ENCODE results near the gene CLEC4F. TPM values are rescaled to one million over a fixed set of nuclear protein-coding genes. Genes with fewer than 3 reads are reported as not detected.

CLEC4F gene
- total and polyA plus RNA-seq, 2 of the 13 experiments (the other 11 are each of a cell fraction or from before 2014, with no cell fraction given) = 0.12 to 0.13 TPM

- no peak for TF ChIP-seq MEIS1 (CRISPR knock-in tag; IDR thresholded peaks at IDR 0.05; ENCODE audit: borderline replicate concordance)
- TF ChIP-seq ZIK1 (CRISPR knock-in tag; IDR thresholded peaks at IDR 0.05; ENCODE audit: borderline replicate concordance, low read depth) = no peak
- TF ChIP-seq ZNF614 (CRISPR knock-in tag; IDR thresholded peaks at IDR 0.05; ENCODE audit: borderline replicate concordance) = 0 out of 2 replicates have a peak, but pooled peaks have one; percentile 1
- TF ChIP-seq BHLHE40 (IDR thresholded peaks at IDR 0.05; ENCODE audit: low read length) = no peak
- TF ChIP-seq ZNF235 (CRISPR knock-in tag; IDR thresholded peaks at IDR 0.05; ENCODE audit: borderline replicate concordance) = no peak
- TF ChIP-seq, protein P1, sequence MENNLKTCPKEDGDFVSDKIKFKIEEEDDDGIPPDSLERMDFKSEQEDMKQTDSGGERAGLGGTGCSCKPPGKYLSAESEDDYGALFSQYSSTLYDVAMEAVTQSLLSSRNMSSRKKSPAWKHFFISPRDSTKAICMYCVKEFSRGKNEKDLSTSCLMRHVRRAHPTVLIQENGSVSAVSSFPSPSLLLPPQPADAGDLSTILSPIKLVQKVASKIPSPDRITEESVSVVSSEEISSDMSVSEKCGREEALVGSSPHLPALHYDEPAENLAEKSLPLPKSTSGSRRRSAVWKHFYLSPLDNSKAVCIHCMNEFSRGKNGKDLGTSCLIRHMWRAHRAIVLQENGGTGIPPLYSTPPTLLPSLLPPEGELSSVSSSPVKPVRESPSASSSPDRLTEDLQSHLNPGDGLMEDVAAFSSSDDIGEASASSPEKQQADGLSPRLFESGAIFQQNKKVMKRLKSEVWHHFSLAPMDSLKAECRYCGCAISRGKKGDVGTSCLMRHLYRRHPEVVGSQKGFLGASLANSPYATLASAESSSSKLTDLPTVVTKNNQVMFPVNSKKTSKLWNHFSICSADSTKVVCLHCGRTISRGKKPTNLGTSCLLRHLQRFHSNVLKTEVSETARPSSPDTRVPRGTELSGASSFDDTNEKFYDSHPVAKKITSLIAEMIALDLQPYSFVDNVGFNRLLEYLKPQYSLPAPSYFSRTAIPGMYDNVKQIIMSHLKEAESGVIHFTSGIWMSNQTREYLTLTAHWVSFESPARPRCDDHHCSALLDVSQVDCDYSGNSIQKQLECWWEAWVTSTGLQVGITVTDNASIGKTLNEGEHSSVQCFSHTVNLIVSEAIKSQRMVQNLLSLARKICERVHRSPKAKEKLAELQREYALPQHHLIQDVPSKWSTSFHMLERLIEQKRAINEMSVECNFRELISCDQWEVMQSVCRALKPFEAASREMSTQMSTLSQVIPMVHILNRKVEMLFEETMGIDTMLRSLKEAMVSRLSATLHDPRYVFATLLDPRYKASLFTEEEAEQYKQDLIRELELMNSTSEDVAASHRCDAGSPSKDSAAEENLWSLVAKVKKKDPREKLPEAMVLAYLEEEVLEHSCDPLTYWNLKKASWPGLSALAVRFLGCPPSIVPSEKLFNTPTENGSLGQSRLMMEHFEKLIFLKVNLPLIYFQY (CRISPR knock-in tag; IDR thresholded peaks at IDR 0.05; ENCODE audit: borderline replicate concordance) = no peak
- no peak for TF ChIP-seq ZNF550 (CRISPR knock-in tag; IDR thresholded peaks at IDR 0.05; ENCODE audit: borderline replicate concordance)
- no peak for TF ChIP-seq ZC3H13 (CRISPR knock-in tag; IDR thresholded peaks at IDR 0.05)
- TF ChIP-seq ELF3 (CRISPR knock-in tag; IDR thresholded peaks at IDR 0.05) = no peak
- TF ChIP-seq GPN1 (CRISPR knock-in tag; IDR thresholded peaks at IDR 0.05; ENCODE audit: borderline replicate concordance) = no peak
- TF ChIP-seq, protein P2, sequence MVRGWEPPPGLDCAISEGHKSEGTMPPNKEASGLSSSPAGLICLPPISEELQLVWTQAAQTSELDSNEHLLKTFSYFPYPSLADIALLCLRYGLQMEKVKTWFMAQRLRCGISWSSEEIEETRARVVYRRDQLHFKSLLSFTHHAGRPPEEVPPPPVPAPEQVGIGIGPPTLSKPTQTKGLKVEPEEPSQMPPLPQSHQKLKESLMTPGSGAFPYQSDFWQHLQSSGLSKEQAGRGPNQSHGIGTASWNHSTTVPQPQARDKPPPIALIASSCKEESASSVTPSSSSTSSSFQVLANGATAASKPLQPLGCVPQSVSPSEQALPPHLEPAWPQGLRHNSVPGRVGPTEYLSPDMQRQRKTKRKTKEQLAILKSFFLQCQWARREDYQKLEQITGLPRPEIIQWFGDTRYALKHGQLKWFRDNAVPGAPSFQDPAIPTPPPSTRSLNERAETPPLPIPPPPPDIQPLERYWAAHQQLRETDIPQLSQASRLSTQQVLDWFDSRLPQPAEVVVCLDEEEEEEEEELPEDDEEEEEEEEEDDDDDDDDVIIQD (CRISPR knock-in tag; IDR thresholded peaks at IDR 0.05; ENCODE audit: low read depth) = no peak
- 0 out of 2 replicates have a peak, but pooled peaks have one; percentile 32 for TF ChIP-seq ZC3H4 (CRISPR knock-in tag; IDR thresholded peaks at IDR 0.05; ENCODE audit: borderline replicate concordance)
- no peak for TF ChIP-seq ZNF776 (CRISPR knock-in tag; IDR thresholded peaks at IDR 0.05)
- no peak for TF ChIP-seq ZNF441 (CRISPR knock-in tag; IDR thresholded peaks at IDR 0.05; ENCODE audit: borderline replicate concordance)
- TF ChIP-seq ZNF709 (CRISPR knock-in tag; IDR thresholded peaks at IDR 0.05) = no peak
- TF ChIP-seq ZNF616 (CRISPR knock-in tag; IDR thresholded peaks at IDR 0.05; ENCODE audit: low read depth) = no peak
- TF ChIP-seq CREB1 (IDR thresholded peaks at IDR 0.05) = no peak
- no peak for TF ChIP-seq CREB1 (CRISPR knock-in tag; IDR thresholded peaks at IDR 0.05)
- TF ChIP-seq ZNF382 (CRISPR knock-in tag; IDR thresholded peaks at IDR 0.05; ENCODE audit: borderline replicate concordance) = no peak
- TF ChIP-seq PAXIP1 (CRISPR knock-in tag; conservative IDR thresholded peaks at IDR 0.05) = no peak
Observed at GRCh38 chr2:70808983-70809958, 11.1 kb downstream of the CLEC4F start (continued).

Data from HepG2 (cell line).